ENCODE measurements around the gene UNKL.

The UNKL gene

GRCh38 chr16:1424028-1424427 lies 9.5 kb upstream of the UNKL start:
- TF ChIP-seq CTCF (IDR thresholded peaks at IDR 0.05) (no peak), ZFX (IDR thresholded peaks at IDR 0.05; ENCODE audit: borderline replicate concordance) (no peak)
- no peak overlapping the region for H3K27ac ChIP-seq

- peak overlapping the region; percentile 84 for H3K27ac ChIP-seq
Measured at GRCh38 chr16:1422076-1422475, 7.6 kb upstream of the UNKL start.

GRCh38 chr16:1420111-1420539 lies 5.6 kb upstream of the UNKL start:
- peak overlapping the region; percentile 84 for H3K27ac ChIP-seq
- TF ChIP-seq CTCF (IDR thresholded peaks at IDR 0.05) (no peak), ZFX (IDR thresholded peaks at IDR 0.05; ENCODE audit: borderline replicate concordance) (no peak)

More at GRCh38 chr16:1422076-1422475, 7.6 kb upstream of the UNKL start:
- TF ChIP-seq ZFX (IDR thresholded peaks at IDR 0.05; ENCODE audit: borderline replicate concordance) (no peak), CTCF (IDR thresholded peaks at IDR 0.05) (no peak)

- TF ChIP-seq CTCF (IDR thresholded peaks at IDR 0.05) (no peak), ZFX (IDR thresholded peaks at IDR 0.05; ENCODE audit: borderline replicate concordance) (no peak)
- H3K27ac ChIP-seq, result peak overlapping the region; percentile 67
Measured at GRCh38 chr16:1416521-1416941, 2.0 kb upstream of the UNKL start.

GRCh38 chr16:1413684-1414531 lies 596 bp downstream of the UNKL start:
- TF ChIP-seq ZFX (IDR thresholded peaks at IDR 0.05; ENCODE audit: borderline replicate concordance), result no peak
- peak; percentile 79 for TF ChIP-seq CTCF (IDR thresholded peaks at IDR 0.05)
- H3K27ac ChIP-seq, result peak overlapping the region; percentile 67

- no peak overlapping the region for H3K27ac ChIP-seq
- TF ChIP-seq ZFX (IDR thresholded peaks at IDR 0.05; ENCODE audit: borderline replicate concordance), result no peak
- TF ChIP-seq CTCF (IDR thresholded peaks at IDR 0.05), result no peak
Measured at GRCh38 chr16:1412847-1413246, 1.7 kb downstream of the UNKL start.

GRCh38 chr16:1408171-1408837 lies 6.2 kb downstream of the UNKL start:
- TF ChIP-seq ZFX (IDR thresholded peaks at IDR 0.05; ENCODE audit: borderline replicate concordance), result no peak
- TF ChIP-seq CTCF (IDR thresholded peaks at IDR 0.05), result no peak
- H3K27ac ChIP-seq, result no peak overlapping the region

All from 22Rv1 (cell line).